ENCODE measurements around the gene CPT2.

CPT2 gene

GRCh38 chr1:53189061-53189460 is 7.6 kb upstream of the CPT2 start:
- no peak for TF ChIP-seq CTCF (IDR thresholded peaks at IDR 0.05; ENCODE audit: unreplicated experiment in 3 of 3)
- Mint-ChIP-seq H3K36me3 (ENCODE audit: low read depth) (no peaks in the 10 kb centered on the region), H3K4me1 (no peaks in the 10 kb centered on the region), H3K9me3 (no peaks in the 10 kb centered on the region), H3K27ac (no peak overlapping the region), H3K4me3 (no peak overlapping the region), H3K27me3 (ENCODE audit: low read depth) (peaks cover 3% of the 10 kb centered on the region)

GRCh38 chr1:53190210-53190611 is 6.4 kb upstream of the CPT2 start:
- Mint-ChIP-seq H3K27me3 (ENCODE audit: low read depth) (peaks cover 3% of the 10 kb centered on the region), H3K9me3 (no peaks in the 10 kb centered on the region), H3K36me3 (ENCODE audit: low read depth) (no peaks in the 10 kb centered on the region), H3K4me3 (no peak overlapping the region), H3K27ac (no peak overlapping the region), H3K4me1 (peaks cover 6% of the 10 kb centered on the region)
- TF ChIP-seq CTCF (IDR thresholded peaks at IDR 0.05; ENCODE audit: unreplicated experiment in 3 of 3), result no peak

GRCh38 chr1:53195246-53196016 is 1.2 kb upstream of the CPT2 start:
- H3K36me3 Mint-ChIP-seq (ENCODE audit: low read depth), result no peaks in the 10 kb centered on the region
- H3K9me3 Mint-ChIP-seq, result no peaks in the 10 kb centered on the region
- no peak for TF ChIP-seq CTCF (IDR thresholded peaks at IDR 0.05; ENCODE audit: unreplicated experiment in 3 of 3)
- H3K27ac Mint-ChIP-seq, result peak overlapping the region; percentile 95 to 97 (median 96)
- H3K4me1 Mint-ChIP-seq, result peaks cover 33% of the 10 kb centered on the region
- H3K27me3 Mint-ChIP-seq (ENCODE audit: low read depth), result peaks cover 3% of the 10 kb centered on the region
- peak overlapping the region; percentile 86 to 90 (median 87) for H3K4me3 Mint-ChIP-seq

- Mint-ChIP-seq H3K4me1 (peaks cover 33% of the 10 kb centered on the region), H3K36me3 (ENCODE audit: low read depth) (peaks cover 6% of the 10 kb centered on the region), H3K27me3 (ENCODE audit: low read depth) (peaks cover 3% of the 10 kb centered on the region), H3K4me3 (peak overlapping the region; percentile 86 to 90 (median 87)), H3K27ac (peak overlapping the region; percentile 95 to 97 (median 96)), H3K9me3 (no peaks in the 10 kb centered on the region)
- no peak for TF ChIP-seq CTCF (IDR thresholded peaks at IDR 0.05; ENCODE audit: unreplicated experiment in 3 of 3)
These were observed 573 bp upstream of the CPT2 start for GRCh38 chr1:53196017-53196484.

- peaks cover 2% of the 10 kb centered on the region for H3K27me3 Mint-ChIP-seq (ENCODE audit: low read depth)
- no peaks in the 10 kb centered on the region for H3K9me3 Mint-ChIP-seq
These were observed 922 bp downstream of the CPT2 start for GRCh38 chr1:53197291-53198200.

More at GRCh38 chr1:53197291-53198200, 922 bp downstream of the CPT2 start:
- TF ChIP-seq CTCF (IDR thresholded peaks at IDR 0.05; ENCODE audit: unreplicated experiment in 3 of 3), result no peak
- Mint-ChIP-seq H3K4me3 (peak overlapping the region; percentile 90 to 99 (median 96)), H3K36me3 (ENCODE audit: low read depth) (peaks cover 18% of the 10 kb centered on the region), H3K4me1 (peaks cover 33% of the 10 kb centered on the region), H3K27ac (peak overlapping the region; percentile 95 to 96 (median 96))

Data from nephron (organoid).